Measurements from ENCODE around the gene METAP1. TPM values are rescaled to one million over a fixed set of nuclear protein-coding genes. Genes with fewer than 3 reads are reported as not detected.
A peak's percentile ranks its signal among the peaks of the same experiment; 100 is the strongest.
"Not testable (repeated sequence)": the region's sequence is repeated elsewhere in the genome, so short reads cannot be mapped to it uniquely, and the experiment has no call there.

Gene METAP1
- total and polyA plus RNA-seq, 3 donors from 2014 or later: 80.5 to 117 (median 107) TPM

GRCh38 chr4:99078931-99079624, 83.6 kb downstream of the METAP1 start:
- Histone ChIP-seq H3K9me3 (no peaks in the 10 kb centered on the region), H3K4me3 (no peak overlapping the region), H3K27ac (peak overlapping the region; percentile 60 to 71), H3K4me1 (peaks cover 19% of the 10 kb centered on the region), H3K36me3 (ENCODE audit: low read depth, missing control alignments) (no peaks in the 10 kb centered on the region), H3K27me3 (no peaks in the 10 kb centered on the region)
- intact Hi-C loops (cut with DNase I; ENCODE audit: low total_unique reads): no loop called here
- no peak for TF ChIP-seq POLR2A (IDR thresholded peaks at IDR 0.05)
- TF ChIP-seq CTCF (IDR thresholded peaks at IDR 0.05): no peak
- WGBS, 2 donors: 71 to 72% methylated on average over 5 of the region's 5 CpGs
- DNase-seq: no peak

- Histone ChIP-seq H3K9me3 (no peaks in the 10 kb centered on the region), H3K4me1 (peaks cover 19% of the 10 kb centered on the region), H3K27ac (peak overlapping the region; percentile 60 to 71), H3K27me3 (no peaks in the 10 kb centered on the region), H3K4me3 (no peak overlapping the region), H3K36me3 (ENCODE audit: low read depth, missing control alignments) (no peaks in the 10 kb centered on the region)
- TF ChIP-seq POLR2A (IDR thresholded peaks at IDR 0.05) (no peak), CTCF (IDR thresholded peaks at IDR 0.05) (no peak)
- DNase-seq: no peak
- WGBS, 2 donors: 66 to 72% methylated on average over 5 of the region's 5 CpGs
- intact Hi-C loops (cut with DNase I; ENCODE audit: low total_unique reads): no loop called here
Measured at GRCh38 chr4:99079625-99080295, 84.2 kb downstream of the METAP1 start.

GRCh38 chr4:99080869-99081268, 85.3 kb downstream of the METAP1 start:
- 29 to 38% methylated on average over 6 of the region's 6 CpGs for WGBS, 2 donors
- Histone ChIP-seq H3K4me1 (peaks cover 19% of the 10 kb centered on the region), H3K27ac (peak overlapping the region; percentile 31 to 60)
- H3K36me3 ChIP-seq (ENCODE audit: low read depth, missing control alignments); H3K27me3 ChIP-seq; H3K4me3 ChIP-seq; intact Hi-C loops (cut with DNase I; ENCODE audit: low total_unique reads); H3K9me3 ChIP-seq: not testable (repeated sequence)
- DNase-seq: peak; percentile 51

- H3K27ac ChIP-seq: peak overlapping the region in 1 of 2 donors; percentile 22
- H3K36me3 ChIP-seq (ENCODE audit: low read depth, missing control alignments): no peaks in the 10 kb centered on the region
- peaks cover 19% of the 10 kb centered on the region for H3K4me1 ChIP-seq
Measured at GRCh38 chr4:99082192-99082591, 86.7 kb downstream of the METAP1 start.

More at GRCh38 chr4:99082192-99082591, 86.7 kb downstream of the METAP1 start:
- TF ChIP-seq CTCF (IDR thresholded peaks at IDR 0.05) (no peak), POLR2A (IDR thresholded peaks at IDR 0.05) (no peak)
- H3K9me3 ChIP-seq: no peaks in the 10 kb centered on the region
- intact Hi-C loops (cut with DNase I; ENCODE audit: low total_unique reads): no loop called here
- WGBS, 2 donors: 58 to 66% methylated on average over 5 of the region's 5 CpGs
- no peak for DNase-seq
- H3K4me3 ChIP-seq: no peak overlapping the region
- no peaks in the 10 kb centered on the region for H3K27me3 ChIP-seq
